BLaER1 (cell line): ENCODE data around the gene PBX3.
"Not testable (repeated sequence)": the region's sequence is repeated elsewhere in the genome, so short reads cannot be mapped to it uniquely, and the experiment has no call there.

Experiments used
- H3K27ac ChIP-seq: shearing (Covaris generic); formaldehyde crosslinking; 2 replicates; pipeline ENCODE4 v1.8.1; 2022
- H3K27me3 ChIP-seq: shearing (Covaris generic); formaldehyde crosslinking; 2 replicates; pipeline ENCODE4 v1.8.1; 2022
- H3K36me3 ChIP-seq: shearing (Covaris generic); formaldehyde crosslinking; 2 replicates; pipeline ENCODE4 v1.8.1; 2022
- H3K4me1 ChIP-seq: shearing (Covaris generic); formaldehyde crosslinking; 2 replicates; pipeline ENCODE4 v1.8.1; 2022
- H3K4me2 ChIP-seq: shearing (Covaris generic); formaldehyde crosslinking; 2 replicates; pipeline ENCODE4 v1.8.1; 2022
- H3K4me3 ChIP-seq: shearing (Covaris generic); formaldehyde crosslinking; 2 replicates; pipeline ENCODE4 v1.8.1; 2022
- H3K9ac ChIP-seq: shearing (Covaris generic); formaldehyde crosslinking; 2 replicates; pipeline ENCODE4 v1.8.1; 2022
- H3K9me3 ChIP-seq: shearing (Covaris generic); formaldehyde crosslinking; 2 replicates; pipeline ENCODE4 v1.8.1; 2022
- H4K20me1 ChIP-seq: shearing (Covaris generic); formaldehyde crosslinking; 2 replicates; pipeline ENCODE4 v1.8.1; 2022
- Cebpa-rat ChIP-seq: shearing (Covaris generic); IDR thresholded peaks from 2 replicates; pipeline ENCODE4 v1.8.1; 2022

Gene PBX3

DNA sequence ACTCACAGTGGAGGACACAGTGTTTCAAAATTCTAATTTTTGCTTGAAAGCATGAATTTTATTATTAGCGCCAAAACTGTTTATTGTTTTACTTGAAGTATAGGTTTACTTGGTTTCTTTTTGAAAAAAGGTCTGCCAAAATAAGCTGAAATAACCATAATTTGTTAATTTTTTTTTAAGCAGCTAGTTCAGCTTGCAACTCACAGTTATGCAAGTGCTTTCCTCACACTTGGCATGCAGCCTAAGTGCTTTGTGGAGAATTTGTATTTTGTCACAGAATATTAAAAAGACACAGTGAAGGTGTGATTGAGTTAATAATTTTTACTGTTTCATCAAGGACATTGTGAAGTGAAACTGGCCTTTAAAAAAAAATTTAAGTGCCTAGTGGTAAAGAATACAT is 21.6 kb downstream of the PBX3 start:
- no peak for TF ChIP-seq Cebpa-rat
- Histone ChIP-seq H3K4me2 (no peak overlapping the region), H3K36me3 (no peaks in the 10 kb centered on the region), H4K20me1 (no peaks in the 10 kb centered on the region), H3K9me3 (no peaks in the 10 kb centered on the region), H3K4me3 (no peak overlapping the region), H3K9ac (no peak overlapping the region), H3K27ac (no peak overlapping the region), H3K27me3 (no peaks in the 10 kb centered on the region), H3K4me1 (peaks cover 10% of the 10 kb centered on the region)

DNA sequence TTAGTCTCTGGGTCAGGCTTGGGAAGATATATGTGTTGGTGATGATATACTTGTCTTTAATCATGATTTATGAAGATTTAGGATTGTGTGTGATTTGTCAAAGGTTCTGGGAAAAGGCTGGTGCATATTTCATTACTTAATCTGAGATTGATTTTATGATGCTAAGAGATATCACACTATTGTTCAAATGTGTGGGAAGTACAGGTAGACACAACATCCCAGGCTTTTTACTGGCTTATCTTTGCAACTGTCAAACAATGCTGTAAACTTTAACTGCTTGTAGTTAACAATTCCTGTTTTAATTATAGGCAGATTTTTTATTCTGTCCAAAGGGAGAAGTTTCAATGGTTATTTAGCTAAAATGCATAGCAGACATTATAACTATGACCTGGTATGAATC is 23.9 kb downstream of the PBX3 start:
- no peaks in the 10 kb centered on the region for H4K20me1 ChIP-seq
- no peak for TF ChIP-seq Cebpa-rat
- no peak overlapping the region for H3K4me3 ChIP-seq
- H3K4me2 ChIP-seq = no peak overlapping the region
- H3K9ac ChIP-seq = no peak overlapping the region
- no peak overlapping the region for H3K27ac ChIP-seq
- H3K36me3 ChIP-seq = no peaks in the 10 kb centered on the region
- peaks cover 11% of the 10 kb centered on the region; the same call in 1 of the 2 replicates for H3K9me3 ChIP-seq
- no peaks in the 10 kb centered on the region for H3K27me3 ChIP-seq
- H3K4me1 ChIP-seq = peaks cover 14% of the 10 kb centered on the region

DNA sequence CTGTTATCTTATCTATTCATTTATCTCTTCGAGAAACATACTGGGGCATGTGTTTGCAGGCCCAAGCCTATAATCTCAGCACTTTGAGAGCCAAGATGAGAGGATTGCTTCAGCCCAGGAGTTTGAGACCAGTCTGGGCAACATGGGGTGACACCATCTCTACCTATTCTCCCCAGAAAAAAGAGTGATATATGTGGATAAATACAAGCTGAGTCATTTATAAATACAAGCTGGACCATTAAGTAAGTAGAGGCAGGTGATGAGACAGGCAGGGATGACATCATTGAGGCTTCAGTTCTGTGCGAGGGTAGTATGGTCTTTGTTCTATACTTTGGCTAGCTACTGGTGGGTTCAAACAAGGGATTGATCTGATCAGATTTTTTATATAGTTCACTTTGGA is 25.6 kb downstream of the PBX3 start:
- Histone ChIP-seq H3K4me3 (no peak overlapping the region), H4K20me1 (no peaks in the 10 kb centered on the region), H3K9ac (no peak overlapping the region), H3K4me2 (no peak overlapping the region), H3K27ac (no peak overlapping the region), H3K36me3 (0 out of 2 replicates have a peak, but pooled peaks cover 5% of the 10 kb centered on the region), H3K27me3 (no peaks in the 10 kb centered on the region), H3K4me1 (peaks cover 5% of the 10 kb centered on the region; the same call in 1 of the 2 replicates), H3K9me3 (peaks cover 15% of the 10 kb centered on the region; the same call in 1 of the 2 replicates)
- no peak for TF ChIP-seq Cebpa-rat

DNA sequence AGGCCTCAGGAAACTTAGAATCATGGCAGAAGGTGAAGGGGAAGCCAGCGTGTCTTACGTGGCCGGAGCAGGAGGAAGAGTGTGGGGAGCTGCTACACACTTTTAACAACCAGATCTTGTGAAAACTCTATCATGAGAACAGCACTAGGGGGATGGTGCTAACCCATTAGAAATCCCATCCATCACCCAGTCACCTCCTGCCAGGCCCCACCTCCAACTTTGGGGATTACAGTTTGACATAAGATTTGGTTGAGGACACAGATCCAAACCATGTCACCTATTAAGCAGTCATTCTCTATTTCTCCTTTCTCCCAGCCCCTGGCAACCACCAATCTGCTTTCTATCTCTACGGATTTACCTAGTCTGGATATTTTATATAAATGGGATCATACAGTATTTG is 26.9 kb downstream of the PBX3 start:
- peaks cover 5% of the 10 kb centered on the region; the same call in 1 of the 2 replicates for H3K36me3 ChIP-seq
- TF ChIP-seq Cebpa-rat = no peak
- no peaks in the 10 kb centered on the region for H3K27me3 ChIP-seq
- peaks cover 20% of the 10 kb centered on the region for H3K9me3 ChIP-seq
- no peaks in the 10 kb centered on the region for H4K20me1 ChIP-seq
- H3K4me3 ChIP-seq = no peak overlapping the region
- no peak overlapping the region for H3K27ac ChIP-seq
- H3K4me2 ChIP-seq = 0 out of 2 replicates have a peak overlapping the region, but pooled peaks have one; percentile 2
- no peak overlapping the region for H3K9ac ChIP-seq
- peaks cover 4% of the 10 kb centered on the region; the same call in 1 of the 2 replicates for H3K4me1 ChIP-seq

DNA sequence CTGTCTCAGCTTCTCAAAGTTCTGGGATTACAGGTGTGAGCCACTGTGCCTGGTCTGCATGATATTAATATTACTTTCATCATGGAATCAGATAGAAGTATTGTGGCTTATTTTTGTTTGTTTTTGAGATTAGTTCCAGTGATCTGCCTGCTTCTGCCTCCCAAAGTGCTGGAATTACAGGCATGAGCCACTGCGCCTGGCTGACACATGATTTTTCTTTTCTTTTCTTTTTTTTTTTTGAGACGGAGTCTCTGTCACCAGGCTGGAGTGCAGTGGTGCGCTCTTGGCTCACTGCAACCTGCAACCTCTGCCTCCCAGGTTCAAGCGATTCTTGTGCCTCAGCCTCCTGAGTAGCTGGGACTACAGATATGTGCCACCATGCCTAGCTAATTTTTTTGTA is 29.6 kb downstream of the PBX3 start:
- not testable (repeated sequence) for H3K27me3 ChIP-seq, H3K4me3 ChIP-seq, H3K4me2 ChIP-seq, H3K27ac ChIP-seq, H3K4me1 ChIP-seq, H3K36me3 ChIP-seq, H4K20me1 ChIP-seq, H3K9ac ChIP-seq
- H3K9me3 ChIP-seq = peaks cover 37% of the 10 kb centered on the region

DNA sequence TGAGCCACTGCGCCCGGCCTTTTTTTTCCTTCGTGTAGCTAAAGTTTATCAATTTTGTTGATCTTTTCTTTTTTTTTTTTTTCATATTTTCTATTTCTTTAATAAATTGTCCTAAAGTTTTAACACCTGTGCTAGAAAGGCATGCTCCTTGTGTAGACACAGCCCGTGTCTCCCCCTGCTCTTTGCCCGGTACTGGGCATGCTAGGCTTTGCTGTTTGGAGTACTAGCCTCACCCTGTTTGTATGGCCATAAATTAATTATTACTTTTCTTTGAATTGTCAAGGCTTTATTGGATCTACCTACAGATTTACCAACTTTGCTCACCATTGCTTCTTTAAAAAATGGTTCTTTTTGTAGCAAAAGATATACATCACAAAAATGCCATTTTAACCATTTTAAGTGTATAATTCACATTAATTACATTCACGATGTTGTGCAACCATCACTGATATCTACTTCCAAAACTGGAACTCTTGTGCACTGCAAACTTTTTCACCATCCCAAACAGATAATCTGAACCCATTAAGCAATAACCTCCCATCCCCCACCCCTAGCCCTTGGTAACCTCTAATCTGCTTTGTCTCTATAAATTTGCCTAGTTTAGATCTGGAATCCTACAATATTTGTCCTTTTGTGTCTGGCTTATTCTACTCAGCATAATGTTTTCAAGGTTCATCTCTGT is 31.5 kb downstream of the PBX3 start:
- not testable (repeated sequence) for H3K4me2 ChIP-seq, H3K4me1 ChIP-seq, H3K4me3 ChIP-seq, H4K20me1 ChIP-seq, H3K27ac ChIP-seq, H3K27me3 ChIP-seq, H3K9ac ChIP-seq
- H3K36me3 ChIP-seq = peaks cover 13% of the 10 kb centered on the region; the same call in 1 of the 2 replicates
- H3K9me3 ChIP-seq = peaks cover 56% of the 10 kb centered on the region

DNA sequence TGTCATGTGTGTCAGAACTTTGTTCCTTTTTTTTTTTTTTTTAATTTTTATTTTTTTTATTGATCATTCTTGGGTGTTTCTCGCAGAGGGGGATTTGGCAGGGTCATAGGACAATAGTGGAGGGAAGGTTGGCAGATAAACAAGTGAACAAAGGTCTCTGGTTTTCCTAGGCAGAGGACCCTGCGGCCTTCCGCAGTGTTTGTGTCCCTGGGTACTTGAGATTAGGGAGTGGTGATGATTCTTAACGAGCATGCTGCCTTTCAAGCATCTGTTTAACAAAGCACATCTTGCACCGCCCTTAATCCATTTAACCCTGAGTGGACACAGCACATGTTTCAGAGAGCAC is 32.0 kb downstream of the PBX3 start:
- H3K4me2 ChIP-seq, H3K27me3 ChIP-seq, H3K27ac ChIP-seq, H3K4me1 ChIP-seq, H3K4me3 ChIP-seq, H3K9ac ChIP-seq, H4K20me1 ChIP-seq: not testable (repeated sequence)
- peaks cover 60% of the 10 kb centered on the region for H3K9me3 ChIP-seq
- H3K36me3 ChIP-seq = peaks cover 13% of the 10 kb centered on the region; the same call in 1 of the 2 replicates

DNA sequence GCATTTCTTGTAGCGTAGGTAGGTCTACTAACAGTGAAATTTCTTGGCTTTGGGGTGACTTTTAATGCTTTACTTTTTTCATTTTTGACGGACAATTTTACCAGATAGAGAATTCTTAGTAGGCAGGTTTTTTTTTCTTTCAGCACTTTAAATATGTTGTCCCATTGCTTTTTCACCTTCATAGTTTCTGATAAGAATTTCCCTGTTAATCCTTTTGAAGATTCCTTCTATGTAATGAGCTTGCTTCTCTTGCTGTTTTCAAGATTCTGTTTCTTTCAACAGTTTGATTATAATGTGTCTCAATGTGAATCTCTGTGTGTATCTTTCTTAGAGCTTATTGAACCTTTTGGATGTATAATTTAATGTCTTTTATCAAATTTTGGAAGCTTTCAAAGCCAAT is 35.5 kb downstream of the PBX3 start:
- TF ChIP-seq Cebpa-rat = no peak
- peaks cover 45% of the 10 kb centered on the region for H3K9me3 ChIP-seq
- H3K27me3 ChIP-seq = no peaks in the 10 kb centered on the region
- H3K27ac ChIP-seq = no peak overlapping the region
- no peaks in the 10 kb centered on the region for H3K4me1 ChIP-seq
- no peak overlapping the region for H3K9ac ChIP-seq
- no peak overlapping the region for H3K4me3 ChIP-seq
- no peak overlapping the region for H3K4me2 ChIP-seq
- no peaks in the 10 kb centered on the region for H4K20me1 ChIP-seq
- peaks cover 19% of the 10 kb centered on the region; the same call in 1 of the 2 replicates for H3K36me3 ChIP-seq

DNA sequence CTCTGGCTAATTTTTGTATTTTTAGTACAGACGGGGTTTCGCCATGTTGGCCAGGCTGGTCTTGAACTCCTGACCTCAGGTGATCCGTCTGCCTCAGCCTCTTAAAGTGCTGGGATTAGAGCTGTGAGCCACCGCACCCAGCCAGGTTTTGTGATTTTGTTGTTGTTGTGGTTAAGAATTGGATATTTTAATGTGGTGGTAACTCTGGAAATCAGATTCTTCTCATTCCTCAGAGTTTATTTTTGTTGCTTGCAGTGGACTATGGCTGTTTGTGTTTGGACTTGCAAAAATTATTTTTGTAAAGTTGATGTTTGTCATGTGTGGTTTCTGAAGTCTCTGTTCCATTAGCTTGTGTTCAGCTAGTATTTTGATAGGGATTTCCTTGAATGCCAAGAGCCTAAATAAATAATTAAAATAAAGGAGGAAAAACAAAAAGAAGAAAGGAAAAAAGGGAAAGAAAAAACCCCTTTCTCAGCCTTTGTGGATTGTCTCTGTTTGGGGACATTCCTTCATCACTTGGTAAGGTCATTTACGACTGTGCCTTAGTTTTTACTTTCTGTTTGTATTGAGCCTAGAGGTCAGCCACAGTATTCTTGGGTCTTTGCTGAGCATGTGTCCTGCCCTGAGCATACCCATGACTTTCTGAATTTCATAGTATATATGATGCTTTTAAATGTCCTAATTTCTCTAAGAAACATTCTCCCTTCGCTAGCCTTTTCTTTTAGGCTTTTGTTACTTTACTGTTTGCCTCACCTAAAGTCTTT is 37.3 kb downstream of the PBX3 start:
- no peak for TF ChIP-seq Cebpa-rat
- H3K27me3 ChIP-seq = no peaks in the 10 kb centered on the region
- H3K4me1 ChIP-seq = no peaks in the 10 kb centered on the region
- H3K4me2 ChIP-seq = no peak overlapping the region
- H3K9ac ChIP-seq = no peak overlapping the region
- no peak overlapping the region for H3K27ac ChIP-seq
- H3K36me3 ChIP-seq = peaks cover 19% of the 10 kb centered on the region; the same call in 1 of the 2 replicates
- H4K20me1 ChIP-seq = no peaks in the 10 kb centered on the region
- H3K9me3 ChIP-seq = peaks cover 40% of the 10 kb centered on the region
- H3K4me3 ChIP-seq = no peak overlapping the region

DNA sequence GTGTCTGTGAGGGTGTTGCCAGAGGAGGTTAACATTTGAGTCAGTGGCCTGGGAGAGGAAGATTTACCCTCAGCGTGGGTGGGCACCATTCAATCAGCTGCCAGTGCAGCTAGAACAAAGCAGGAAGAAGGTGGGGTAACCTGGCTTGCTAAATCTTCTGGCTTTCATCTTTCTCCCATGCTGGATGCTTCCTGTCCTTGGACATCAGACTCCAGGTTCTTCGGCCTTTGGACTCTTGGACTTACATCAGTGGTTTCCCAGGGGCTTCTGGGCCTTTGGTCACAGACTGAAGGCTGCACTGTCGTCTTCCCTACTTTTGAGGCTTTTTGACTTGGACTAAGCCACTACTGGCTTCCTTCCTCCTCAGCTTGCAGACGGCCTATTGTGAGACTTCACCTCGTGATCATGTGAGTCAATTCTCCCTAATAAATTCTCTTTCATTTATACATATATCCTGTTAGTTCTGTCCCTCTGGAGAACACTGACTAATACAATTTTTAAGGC is 38.1 kb downstream of the PBX3 start:
- no peaks in the 10 kb centered on the region for H4K20me1 ChIP-seq
- H3K4me1 ChIP-seq = no peaks in the 10 kb centered on the region

More for the DNA sequence above, 38.1 kb downstream of the PBX3 start:
- H3K27ac ChIP-seq = no peak overlapping the region
- no peaks in the 10 kb centered on the region for H3K27me3 ChIP-seq
- TF ChIP-seq Cebpa-rat = no peak
- no peak overlapping the region for H3K4me3 ChIP-seq
- H3K9me3 ChIP-seq = peaks cover 35% of the 10 kb centered on the region
- H3K4me2 ChIP-seq = no peak overlapping the region
- H3K9ac ChIP-seq = no peak overlapping the region
- peaks cover 19% of the 10 kb centered on the region; the same call in 1 of the 2 replicates for H3K36me3 ChIP-seq
